Neural cell (in vitro differentiated cells): Measurements from ENCODE around the gene MED8.

ENCODE experiments used
- EP300 ChIP-seq: fragments of 450-650 bp; conservative IDR thresholded peaks from 2 replicates; pipeline ENCODE4 v1.6.1; 2014; ENCODE audit warnings: antibody characterized with exemption, mild to moderate bottlenecking, moderate library complexity; ENCODE audit not compliant: poor library complexity, severe bottlenecking
- EZH2 ChIP-seq: fragments of 200-600, 300-800 bp; shearing (Covaris generic), sonication (generic); IDR thresholded peaks from 2 replicates; pipeline ENCODE4 v1.6.1; 2014; ENCODE audit warnings: antibody characterized with exemption, low read length, borderline replicate concordance, mild to moderate bottlenecking; ENCODE audit not compliant: insufficient read depth, poor library complexity, severe bottlenecking
- POLR2AphosphoS5 ChIP-seq: IDR thresholded peaks from 2 replicates; pipeline ENCODE4 v1.6.1; 2012
- SMC3 ChIP-seq: fragments of 450-650 bp; conservative IDR thresholded peaks from 2 replicates; pipeline ENCODE4 v1.6.1; 2014; ENCODE audit warnings: antibody characterized with exemption, mild to moderate bottlenecking, moderate library complexity; ENCODE audit not compliant: poor library complexity
- TAF1 ChIP-seq: IDR thresholded peaks from 2 replicates; pipeline ENCODE4 v1.6.1; 2012; ENCODE audit warnings: low read depth
- TF ChIP-seq, protein P1 (sequence below): fragments of 450-650 bp; IDR thresholded peaks from 2 replicates; pipeline ENCODE4 v1.5.1; 2014; ENCODE audit warnings: antibody characterized with exemption, mild to moderate bottlenecking, moderate library complexity; ENCODE audit not compliant: poor library complexity, severe bottlenecking

DNA sequence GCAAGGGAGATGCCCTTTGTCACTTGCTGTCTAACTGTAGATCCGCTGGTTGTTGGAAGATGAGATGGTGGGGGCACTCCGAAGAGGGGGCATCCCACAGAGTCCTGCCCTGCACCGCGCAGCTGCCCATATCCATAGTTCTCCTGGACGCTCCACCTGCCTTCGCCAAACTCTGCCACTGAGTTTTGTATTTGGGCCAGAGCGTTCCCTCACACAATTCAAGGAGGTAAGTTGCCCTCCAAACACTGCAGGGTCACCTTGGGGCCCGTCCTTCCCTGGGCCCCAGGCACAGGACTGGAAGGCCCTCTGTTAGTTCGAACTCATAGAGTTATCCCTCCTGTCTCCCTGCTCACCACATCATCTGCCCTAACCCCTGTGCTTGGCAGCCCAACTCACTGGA lies 42.1 kb upstream of the MED8 start:
- TF ChIP-seq POLR2AphosphoS5 (no peak), EP300 (no peak), EZH2 (no peak), SMC3 (no peak), TAF1 (no peak)
- TF ChIP-seq, protein P1, sequence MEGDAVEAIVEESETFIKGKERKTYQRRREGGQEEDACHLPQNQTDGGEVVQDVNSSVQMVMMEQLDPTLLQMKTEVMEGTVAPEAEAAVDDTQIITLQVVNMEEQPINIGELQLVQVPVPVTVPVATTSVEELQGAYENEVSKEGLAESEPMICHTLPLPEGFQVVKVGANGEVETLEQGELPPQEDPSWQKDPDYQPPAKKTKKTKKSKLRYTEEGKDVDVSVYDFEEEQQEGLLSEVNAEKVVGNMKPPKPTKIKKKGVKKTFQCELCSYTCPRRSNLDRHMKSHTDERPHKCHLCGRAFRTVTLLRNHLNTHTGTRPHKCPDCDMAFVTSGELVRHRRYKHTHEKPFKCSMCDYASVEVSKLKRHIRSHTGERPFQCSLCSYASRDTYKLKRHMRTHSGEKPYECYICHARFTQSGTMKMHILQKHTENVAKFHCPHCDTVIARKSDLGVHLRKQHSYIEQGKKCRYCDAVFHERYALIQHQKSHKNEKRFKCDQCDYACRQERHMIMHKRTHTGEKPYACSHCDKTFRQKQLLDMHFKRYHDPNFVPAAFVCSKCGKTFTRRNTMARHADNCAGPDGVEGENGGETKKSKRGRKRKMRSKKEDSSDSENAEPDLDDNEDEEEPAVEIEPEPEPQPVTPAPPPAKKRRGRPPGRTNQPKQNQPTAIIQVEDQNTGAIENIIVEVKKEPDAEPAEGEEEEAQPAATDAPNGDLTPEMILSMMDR, result no peak
